ENCODE measurements around the gene RBP7. TPM values are rescaled to one million over a fixed set of nuclear protein-coding genes. Genes with fewer than 3 reads are reported as not detected.
"Not testable (repeated sequence)": the region's sequence is repeated elsewhere in the genome, so short reads cannot be mapped to it uniquely, and the experiment has no call there.

Gene RBP7
- total RNA-seq = not detected in 2 replicates
- polyA plus RNA-seq (2012) = not detected

DNA sequence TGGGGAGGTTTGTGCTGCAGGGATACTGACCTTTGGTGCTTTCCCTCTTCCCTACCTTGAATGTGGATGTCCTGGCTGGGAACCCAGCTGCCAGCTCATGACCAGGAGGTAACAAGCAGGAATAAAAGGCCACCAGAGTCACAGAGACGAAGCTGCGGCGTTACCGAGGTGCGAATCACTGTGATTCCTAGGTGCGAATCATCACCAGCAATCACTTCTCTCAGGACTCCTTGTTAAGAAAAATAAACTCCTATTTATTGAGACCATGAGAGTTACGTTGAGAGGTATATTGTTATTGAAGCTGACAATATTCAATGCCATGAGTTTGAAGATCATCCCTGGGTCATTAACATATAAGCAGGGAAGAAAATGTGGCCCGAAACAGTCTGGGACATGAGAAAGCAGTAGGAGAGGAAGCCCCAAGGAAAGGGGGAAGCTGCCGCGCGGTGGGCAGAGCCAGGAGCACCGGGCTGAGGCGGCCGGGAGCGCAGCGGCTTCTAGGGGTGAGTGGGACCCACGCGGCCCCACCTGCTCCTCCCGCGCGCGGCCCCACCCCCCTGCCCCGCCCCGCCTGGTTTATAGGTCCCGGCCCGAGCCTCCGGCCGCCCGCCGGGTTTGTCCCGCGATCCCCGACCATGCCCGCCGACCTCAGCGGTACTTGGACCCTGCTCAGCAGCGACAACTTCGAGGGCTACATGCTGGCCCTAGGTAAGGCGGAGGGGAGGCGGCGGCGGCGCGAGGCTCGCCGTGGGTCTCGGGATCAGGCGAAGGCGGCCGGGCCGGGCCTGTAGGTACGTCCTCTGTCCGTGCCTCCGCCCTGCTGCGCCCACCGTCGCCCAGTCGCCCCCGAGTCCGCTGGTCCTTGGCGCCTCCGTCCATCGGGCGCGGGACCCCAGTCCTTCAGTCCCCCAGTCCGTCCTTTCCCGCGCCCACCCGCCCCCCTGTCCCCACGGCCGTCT lies at the start of gene RBP7:
RBP7 (plus strand) TSS at position 605 of the 959 bp plus-strand sequence; CDS start at position 636, 31 bp downstream.
- DNase-seq (ENCODE audit: low read depth) = no peak

DNA sequence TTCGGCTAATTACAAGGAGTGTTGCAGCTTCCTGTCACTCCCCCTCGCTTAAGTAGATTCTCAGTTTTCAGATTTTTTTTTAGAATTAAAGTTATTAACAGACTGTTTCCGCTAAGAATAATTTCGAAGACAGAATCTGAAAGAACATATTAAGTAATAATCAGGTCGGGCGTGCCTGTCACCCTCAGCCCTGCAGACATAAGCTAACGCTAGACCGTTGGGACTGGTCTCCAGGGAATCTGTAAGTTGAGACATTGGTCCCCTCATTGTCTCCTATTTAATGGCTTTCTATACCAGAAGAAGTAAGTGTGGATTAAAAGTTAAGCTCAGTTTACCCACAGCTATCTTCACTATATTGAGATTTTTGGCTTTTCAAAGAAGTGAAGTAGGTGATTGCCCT lies 39.3 kb upstream of the RBP7 start:
- DNase-seq (ENCODE audit: low read depth) = no peak

DNA sequence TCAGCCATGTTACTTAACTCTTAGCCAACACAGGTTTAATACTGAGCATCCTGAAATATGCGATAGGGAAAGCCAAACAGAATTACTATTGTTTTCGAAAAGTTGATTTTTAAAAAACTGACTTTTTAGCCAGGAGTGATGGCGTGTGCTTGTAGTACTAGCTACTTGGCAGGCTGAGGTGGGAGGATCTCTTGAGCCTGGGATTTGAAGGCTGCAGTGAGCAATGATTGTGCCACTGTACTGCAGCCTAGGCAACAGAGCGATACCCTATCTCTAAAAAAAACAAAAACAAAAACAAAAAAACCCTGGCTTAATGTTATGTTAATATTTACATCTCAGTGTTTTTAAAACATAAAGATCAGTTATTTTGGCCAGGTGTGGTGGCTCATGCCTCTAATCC lies 37.0 kb upstream of the RBP7 start:
- DNase-seq (ENCODE audit: low read depth) = no peak

DNA sequence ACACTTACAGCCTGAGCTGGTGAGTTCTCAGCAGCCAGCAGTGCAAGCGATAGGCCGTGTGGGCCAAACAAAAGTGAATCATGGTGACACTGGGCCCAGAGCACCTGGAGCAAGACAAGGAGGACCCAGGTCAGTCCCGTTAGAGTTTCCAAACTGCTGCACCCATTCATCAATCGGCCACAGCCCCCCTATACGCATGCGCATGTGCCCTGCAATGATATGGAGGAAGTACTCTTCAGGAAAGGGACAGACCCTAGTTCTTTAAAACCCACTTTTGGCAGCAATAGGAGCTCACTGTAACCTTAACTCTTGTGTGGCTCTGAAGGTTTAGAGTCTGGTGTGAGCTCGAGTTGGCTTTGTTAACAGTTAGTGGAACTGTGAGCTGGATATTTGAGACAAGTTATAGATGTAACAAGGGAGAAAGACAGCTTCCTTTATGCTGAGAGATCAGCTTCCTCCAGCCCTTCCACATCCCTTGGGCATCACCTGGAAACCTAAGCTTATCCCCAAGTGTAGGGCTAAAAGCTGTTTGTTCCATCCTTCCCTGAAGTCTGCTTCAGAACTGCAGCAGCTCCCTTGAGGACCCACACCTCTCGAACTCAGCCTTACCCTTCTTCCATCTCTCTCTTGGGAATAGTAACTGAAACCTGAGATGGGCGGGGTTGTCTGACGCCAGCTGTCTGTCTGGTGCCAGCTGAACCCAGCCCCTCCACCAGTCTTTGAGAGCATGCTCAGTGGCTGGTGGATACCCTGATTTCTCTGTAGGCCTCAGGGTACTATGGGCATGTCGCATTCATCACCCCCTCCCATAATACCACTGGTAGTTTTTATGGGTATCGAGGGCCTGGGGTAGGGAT lies 36.1 kb upstream of the RBP7 start:
- DNase-seq (ENCODE audit: low read depth) = peak; percentile 87

DNA sequence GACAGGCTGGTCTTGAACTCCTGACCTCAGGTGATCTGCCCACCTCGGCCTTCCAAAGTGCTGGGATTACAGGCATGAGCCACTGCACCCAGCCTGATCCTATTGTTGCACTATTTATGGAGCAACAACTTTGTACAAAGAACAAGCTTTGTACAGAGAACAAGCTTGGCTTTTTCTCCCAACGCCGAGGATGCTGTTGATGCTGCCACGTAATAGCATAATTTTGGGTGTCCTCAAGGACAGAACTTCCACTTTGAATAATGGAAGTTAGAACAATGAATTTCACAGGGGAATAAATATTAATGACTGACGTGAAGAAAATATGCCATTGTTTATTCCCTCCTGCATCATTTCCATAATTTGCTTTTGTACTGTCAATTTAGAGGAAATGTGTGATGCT lies 12.8 kb upstream of the RBP7 start:
- DNase-seq (ENCODE audit: low read depth) = no peak

DNA sequence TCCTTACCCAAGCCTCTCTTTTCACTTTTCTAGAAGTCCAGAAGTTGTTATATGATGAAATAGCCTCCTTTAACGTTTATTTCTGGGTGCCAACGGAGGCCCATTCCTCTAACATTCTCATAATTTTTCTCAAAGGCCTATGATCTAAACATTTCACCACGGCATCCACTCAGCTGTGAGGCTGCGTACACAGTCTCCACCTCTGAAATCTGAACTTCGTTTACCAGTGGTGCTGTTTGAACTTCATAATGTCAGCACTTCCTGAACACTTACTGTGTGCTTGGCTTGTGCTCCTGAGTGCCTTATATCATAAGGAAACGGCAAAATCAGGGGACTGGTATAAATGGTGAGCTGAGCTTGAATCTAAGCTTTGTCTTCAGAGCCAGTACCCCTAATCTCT lies 12.0 kb upstream of the RBP7 start:
- DNase-seq (ENCODE audit: low read depth) = no peak

DNA sequence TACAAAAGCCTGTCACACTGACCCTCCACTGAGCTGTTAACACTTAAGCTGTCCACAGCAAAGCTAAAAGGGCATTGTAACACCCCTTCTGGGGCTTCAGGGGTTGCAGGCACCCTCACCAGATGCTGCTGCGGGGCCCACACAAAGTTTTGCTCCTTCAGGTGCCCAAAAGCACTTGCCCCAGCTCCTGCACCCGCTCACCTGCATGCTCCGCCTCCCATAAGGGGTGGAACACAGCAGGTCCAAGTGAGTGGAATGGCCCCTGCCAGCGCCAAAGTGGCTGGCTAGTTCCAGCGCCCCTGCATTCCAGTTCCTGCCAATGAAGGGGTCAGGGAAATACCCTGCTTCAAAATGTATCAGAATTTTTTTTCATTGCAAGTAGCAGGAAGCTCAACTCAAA lies 7.3 kb upstream of the RBP7 start:
- DNase-seq (ENCODE audit: low read depth) = no peak

DNA sequence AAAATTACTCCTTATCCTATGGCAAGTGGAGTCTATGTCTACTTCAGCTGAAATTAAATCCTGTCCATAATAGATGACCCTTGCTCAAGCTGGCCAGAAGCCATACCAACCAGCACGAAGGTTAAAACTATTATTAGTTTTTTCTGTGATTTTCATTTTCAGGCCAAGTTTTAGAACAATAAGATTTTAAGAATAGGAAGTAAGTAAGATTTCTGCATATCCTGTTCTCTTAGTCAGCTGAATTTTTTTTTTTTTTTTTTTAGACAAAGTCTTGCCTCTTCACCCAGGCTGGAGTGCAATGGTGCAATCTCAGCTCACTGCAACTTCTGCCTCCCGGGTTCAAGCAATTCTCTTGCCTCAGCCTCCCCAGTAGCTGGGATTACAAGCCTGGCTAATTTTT lies 6.1 kb upstream of the RBP7 start:
- no peak for DNase-seq (ENCODE audit: low read depth)

DNA sequence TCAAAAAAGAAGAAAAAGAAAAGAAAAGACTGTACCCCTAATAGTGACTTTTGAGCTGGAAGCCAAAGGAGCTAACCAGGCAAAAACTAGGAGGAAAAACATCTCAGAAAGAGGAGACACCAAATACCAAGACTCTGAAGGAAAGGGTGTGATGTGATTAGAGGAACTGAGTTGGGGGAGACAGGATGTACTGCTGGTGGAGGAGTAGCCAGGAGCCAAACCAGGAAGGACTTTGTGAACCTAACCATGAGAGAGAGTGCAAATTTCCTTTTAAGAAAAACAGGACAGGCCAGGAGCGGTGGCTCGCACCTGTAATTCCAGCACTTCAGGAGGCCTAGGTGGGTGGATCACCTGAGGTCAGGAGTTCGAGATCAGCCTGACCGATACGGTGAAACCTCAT lies 4.1 kb upstream of the RBP7 start:
- DNase-seq (ENCODE audit: low read depth) = no peak

DNA sequence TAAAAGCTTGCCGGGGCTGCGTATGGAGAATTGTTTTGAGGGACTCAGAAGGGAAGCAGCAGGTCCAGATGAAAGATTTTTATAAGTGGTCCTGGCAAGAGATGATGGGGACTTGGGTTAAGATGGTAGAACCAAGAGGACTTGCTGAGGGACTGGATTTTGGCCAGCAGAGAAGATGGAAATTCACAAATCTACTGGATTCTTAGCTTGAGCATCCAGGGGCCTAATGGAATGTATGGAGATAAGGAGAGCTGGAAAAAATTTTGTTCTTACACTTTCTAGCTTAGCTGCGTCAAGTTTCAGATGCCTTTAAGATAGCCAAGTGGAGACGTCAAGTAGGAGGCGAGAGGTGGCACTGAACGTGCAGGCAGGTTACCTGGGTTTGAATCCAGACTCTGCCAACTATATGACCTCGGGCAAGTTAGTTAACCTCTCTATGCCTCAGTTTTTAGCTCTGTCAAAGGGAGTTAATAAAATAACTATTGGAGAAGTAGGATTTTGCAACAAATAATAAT lies 3.4 kb upstream of the RBP7 start:
- DNase-seq (ENCODE audit: low read depth) = no peak

DNA sequence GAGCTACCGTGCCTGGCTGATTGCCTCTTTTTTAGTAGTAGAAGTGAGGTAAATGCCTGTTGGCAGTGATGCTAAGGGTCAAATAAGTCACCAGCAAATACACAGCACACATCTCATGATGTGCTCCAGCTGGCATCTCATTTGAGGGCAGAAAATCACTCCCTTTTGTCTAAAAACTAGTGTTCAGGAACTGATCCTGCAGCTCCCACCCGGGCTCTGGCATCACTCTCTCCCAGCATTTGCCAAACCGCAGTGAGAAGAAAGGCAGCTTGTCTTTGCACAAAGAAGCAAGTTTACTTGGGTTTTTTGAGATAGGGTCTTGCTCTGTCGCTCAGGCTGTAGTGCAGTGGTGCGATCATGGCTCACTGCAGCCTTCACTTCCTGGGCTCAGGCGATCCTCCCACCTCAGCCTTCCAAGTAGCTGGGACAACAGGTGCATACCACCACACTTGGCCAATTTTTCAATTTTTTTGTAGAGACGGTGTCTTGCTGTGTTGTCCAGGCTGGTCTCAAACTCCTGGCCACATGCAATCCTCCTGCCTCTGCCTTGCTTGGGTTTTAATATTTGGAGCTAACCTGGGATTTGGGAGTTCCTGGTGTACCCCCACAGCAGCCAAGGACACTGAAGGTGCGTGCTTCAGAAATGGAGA lies 4.1 kb downstream of the RBP7 start:
- DNase-seq (ENCODE audit: low read depth) = no peak

DNA sequence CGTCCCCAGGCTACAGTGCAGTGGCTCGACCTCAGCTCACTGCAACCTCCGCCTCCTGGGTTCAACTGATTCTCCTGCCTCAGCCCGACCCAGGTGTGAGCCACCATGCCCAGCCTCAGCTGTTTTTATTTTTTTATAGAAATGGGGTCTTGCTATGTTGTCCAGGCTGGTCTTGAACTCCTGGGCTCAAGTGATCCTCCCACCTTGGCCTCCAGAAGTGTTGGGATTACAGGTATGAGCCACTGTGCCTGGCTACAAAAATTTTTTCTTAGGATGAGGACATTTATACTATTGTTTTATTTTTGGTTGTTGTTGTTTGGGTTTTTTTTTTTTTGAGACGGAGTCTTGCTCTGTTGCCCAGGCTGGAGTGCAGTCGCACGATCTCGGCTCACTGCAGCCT lies 8.2 kb downstream of the RBP7 start:
- not testable (repeated sequence) for DNase-seq (ENCODE audit: low read depth)

DNA sequence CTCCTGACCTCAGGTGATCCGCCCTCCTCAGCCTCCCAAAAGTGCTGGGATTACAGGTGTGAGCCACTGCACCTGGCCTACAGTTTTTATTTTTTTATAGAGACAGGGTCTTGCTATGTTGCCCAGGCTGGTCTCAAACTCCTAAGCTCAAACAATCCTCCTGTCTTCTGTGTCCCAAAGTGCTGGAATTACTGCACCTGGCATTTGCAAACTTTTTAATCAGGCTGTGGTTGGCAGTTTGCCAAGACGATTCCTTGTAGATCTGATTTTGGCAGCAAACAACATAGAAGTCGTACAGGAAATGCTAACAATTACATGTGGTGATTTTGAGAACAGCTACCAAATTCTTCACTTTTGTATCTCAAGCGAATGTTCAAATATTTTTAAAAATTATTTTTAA lies 10.1 kb downstream of the RBP7 start:
- DNase-seq (ENCODE audit: low read depth) = no peak

DNA sequence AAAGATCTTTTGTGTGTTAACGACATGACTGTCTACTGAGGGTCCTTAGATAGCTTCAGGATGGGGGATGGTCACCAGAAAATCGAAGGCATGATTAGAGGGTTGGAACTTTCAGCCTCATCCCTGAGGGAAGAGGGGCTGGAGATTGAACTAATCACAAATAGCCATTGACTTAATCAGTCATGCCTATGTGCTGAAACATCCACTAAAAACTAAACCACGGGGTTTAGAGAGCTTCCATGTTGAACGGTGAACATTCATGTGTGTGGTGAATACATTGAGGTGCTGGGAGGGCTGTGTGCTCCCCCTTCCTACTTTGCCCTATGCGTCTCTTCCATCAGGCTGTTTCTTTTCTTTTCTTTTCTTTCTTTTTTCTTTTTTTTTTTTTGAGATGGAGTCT lies 17.0 kb downstream of the RBP7 start:
- DNase-seq (ENCODE audit: low read depth) = no peak

DNA sequence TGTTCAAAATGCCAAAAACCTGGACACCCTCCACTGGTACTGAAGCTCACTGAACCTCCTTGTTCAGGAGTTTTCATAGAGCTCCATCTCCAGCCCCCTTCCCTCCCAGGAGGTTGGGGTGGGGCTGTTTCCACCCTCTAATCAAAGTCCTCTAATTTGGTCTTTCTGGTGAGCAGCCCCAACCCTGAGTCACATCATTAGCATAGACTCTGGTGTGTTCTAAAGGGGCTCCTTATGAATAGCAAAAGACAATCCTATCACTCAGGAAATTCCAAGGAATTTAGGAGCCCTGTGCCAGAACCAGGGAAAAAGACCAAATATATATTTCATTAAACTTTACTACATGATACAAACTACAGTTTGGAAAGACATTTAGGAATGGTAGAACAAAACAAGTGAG lies 22.5 kb downstream of the RBP7 start:
- no peak for DNase-seq (ENCODE audit: low read depth)

DNA sequence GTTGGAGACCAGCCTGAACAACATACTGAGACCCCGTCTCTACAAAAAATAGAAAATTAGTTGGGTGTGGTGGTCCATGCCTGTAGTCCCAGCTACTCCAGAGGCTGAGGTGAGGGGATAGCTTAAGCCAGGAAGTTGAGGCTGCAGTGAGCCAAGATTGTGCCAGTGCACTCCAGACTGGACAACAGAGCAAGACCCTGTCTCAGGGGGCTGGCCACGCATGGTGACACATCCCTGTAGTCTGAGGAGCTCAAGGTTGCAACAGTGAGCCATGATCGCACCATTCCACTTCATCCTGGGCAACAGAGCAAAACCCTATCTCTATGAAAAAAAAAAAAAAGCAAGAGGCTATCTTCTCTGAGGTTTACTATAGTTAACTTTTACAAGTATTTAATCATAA lies 23.1 kb downstream of the RBP7 start:
- no peak for DNase-seq (ENCODE audit: low read depth)

DNA sequence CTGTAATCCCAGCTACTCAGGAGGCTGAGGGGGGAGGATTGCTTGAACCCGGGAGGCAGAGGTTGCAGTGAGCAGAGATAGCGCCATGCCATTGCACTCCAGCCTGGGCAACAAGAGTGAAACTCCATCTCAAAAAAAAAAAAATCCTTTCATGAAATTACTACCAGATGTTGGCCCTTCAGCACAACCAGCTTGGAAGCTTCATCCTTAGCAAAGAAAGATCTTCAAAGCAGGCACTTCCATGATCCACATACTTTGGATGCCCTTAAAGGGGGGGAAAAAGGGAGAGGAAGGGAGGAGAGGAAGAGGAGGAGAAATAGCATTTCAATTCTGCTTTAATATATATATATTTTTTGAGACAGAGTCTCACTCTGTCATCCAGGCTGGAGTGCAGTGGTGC lies 23.6 kb downstream of the RBP7 start:
- DNase-seq (ENCODE audit: low read depth) = not testable (repeated sequence)

DNA sequence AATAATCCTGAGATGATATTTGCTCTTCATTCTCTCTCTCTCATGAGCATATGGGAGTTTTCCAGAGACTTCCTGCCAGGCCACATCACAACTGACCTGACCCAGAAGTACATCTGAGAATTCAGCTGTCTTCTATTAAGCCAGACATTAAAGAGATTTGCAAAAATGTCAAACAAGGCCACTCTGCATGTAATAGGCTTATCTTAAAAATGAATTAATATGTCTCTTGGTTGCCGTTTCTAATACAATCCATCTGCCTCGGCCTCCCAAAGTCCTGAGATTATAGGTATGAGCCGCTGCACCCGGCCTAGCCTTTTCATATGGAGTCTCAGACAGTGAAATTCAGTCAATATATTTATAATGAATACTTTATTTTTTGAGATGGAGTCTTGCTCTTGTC lies 25.0 kb downstream of the RBP7 start:
- not testable (repeated sequence) for DNase-seq (ENCODE audit: low read depth)

DNA sequence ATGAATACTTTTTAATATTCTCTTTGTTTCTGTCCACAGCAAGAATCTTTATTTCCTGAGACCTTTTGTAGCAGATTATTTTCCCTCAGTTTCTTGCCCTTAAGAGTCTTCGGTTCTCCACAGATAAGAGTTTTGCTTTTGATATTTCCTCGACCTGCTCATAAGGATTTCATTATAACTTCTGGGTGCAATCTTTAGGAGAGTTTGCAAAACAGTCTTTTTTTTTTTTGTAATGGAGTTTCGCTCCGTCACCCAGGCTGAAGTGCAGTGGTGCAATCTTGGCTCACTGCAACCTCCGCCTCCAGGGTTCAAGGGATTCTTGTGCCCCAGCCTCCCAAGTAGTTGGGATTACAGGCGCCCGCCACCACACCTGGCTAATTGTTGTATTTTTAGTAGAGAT lies 25.6 kb downstream of the RBP7 start:
- no peak for DNase-seq (ENCODE audit: low read depth)

DNA sequence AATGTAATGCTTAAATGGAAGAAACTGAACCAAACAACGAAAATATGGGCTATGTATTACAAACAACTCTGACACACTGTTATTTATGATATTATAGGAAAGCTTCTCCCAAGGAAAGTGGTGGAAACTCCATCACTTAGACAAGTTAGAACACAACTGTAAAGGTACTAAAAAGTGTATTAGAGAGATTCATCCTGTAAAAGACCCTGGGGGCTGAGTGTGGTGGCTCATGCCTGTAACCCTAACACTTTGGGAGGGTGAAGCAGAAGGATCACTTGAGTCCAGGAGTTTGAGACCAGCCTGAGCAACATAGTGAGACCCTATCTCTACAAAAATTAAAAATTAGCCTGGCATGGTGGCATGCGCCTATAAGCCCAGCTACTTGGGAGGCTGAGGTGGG lies 28.3 kb downstream of the RBP7 start:
- no peak for DNase-seq (ENCODE audit: low read depth)

DNA sequence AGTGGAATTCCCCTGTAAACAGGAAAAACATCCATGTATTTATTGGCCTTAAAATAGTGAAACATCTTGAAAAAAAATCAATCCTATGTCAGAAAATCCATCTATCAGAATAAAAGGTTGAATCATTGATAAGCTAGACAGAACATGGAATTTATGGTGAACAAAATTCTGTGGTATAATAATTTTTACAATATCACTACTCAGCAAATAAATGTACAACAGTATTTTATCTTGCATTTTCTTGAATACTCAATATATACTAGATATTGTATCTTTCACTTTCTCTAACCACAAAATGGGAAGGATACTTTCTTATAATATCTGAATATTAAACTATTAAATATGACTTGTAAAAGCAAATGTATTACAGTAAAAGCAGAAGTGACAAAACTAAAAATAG lies 30.0 kb downstream of the RBP7 start:
- DNase-seq (ENCODE audit: low read depth) = no peak

Measured in myocyte (in vitro differentiated cells).